IPS-18a (cell line): Measurements from ENCODE around the gene LIN7A.

Experiments
- H3K27ac ChIP-seq: one replicate; pipeline ENCODE4 v1.5.1; 2013; ENCODE audit warnings: low read length
- H3K27me3 ChIP-seq: one replicate; pipeline ENCODE4 v1.6.1; 2013; ENCODE audit warnings: mild to moderate bottlenecking, low read length; ENCODE audit not compliant: control insufficient read depth, insufficient read depth
- H3K36me3 ChIP-seq: one replicate; pipeline ENCODE4 v1.6.1; 2013; ENCODE audit warnings: low read depth, low read length; ENCODE audit not compliant: control insufficient read depth
- H3K4me1 ChIP-seq: one replicate; pipeline ENCODE4 v1.6.1; 2013; ENCODE audit warnings: low read depth, low read length; ENCODE audit not compliant: control insufficient read depth
- H3K4me3 ChIP-seq: one replicate; pipeline ENCODE4 v1.5.1; 2013; ENCODE audit warnings: low read length
- H3K9ac ChIP-seq: one replicate; pipeline ENCODE4 v1.6.1; 2013; ENCODE audit warnings: mild to moderate bottlenecking, low read length, moderate library complexity
- H3K9me3 ChIP-seq: one replicate; pipeline ENCODE4 v1.6.1; 2013; ENCODE audit warnings: low read depth, low read length; ENCODE audit not compliant: control insufficient read depth

LIN7A gene

DNA sequence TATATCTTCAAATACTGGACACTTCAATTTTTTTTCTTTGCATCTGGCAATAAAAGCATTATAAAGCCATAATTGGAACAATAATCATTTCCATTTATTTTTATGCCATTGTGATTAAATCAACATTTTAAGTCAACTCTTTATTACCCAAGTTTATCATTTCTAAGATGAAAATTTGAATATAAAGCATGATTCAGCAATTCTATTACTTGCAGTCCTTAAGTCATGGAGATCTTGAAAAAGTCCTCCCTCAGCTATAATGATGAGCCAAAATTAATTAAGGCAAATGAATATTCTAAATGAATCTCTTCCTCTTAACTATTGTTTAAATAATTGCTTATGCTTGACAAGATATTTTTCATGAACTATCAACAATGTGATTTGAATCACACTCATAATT, 65.7 kb downstream of the LIN7A start:
- Histone ChIP-seq H3K27ac (no peak overlapping the region), H3K9me3 (no peaks in the 10 kb centered on the region), H3K9ac (no peak overlapping the region), H3K4me3 (no peak overlapping the region), H3K27me3 (no peaks in the 10 kb centered on the region), H3K4me1 (no peaks in the 10 kb centered on the region), H3K36me3 (no peaks in the 10 kb centered on the region)

DNA sequence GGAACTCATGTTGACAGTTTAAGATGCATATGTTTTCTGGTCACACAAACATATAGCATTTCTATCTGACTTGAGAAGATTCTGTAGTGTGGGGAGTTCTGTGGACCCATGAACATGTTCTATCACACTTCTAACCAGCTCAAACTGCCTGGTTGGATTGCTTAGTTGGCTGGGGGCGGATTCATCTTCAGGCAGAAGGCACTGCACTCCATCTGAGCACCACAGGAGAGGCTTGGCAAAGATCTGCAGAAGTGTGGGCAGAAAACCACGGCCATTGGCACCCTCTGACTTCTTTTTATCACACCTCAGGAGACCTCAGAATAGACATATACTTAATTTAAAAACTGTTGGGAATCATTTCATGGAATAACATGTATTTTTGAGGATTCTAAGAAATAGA, 68.5 kb downstream of the LIN7A start:
- Histone ChIP-seq H3K9me3 (no peaks in the 10 kb centered on the region), H3K4me1 (peaks cover 3% of the 10 kb centered on the region), H3K4me3 (no peak overlapping the region), H3K27ac (no peak overlapping the region), H3K36me3 (no peaks in the 10 kb centered on the region), H3K27me3 (no peaks in the 10 kb centered on the region), H3K9ac (no peak overlapping the region)

GRCh38 chr12:80868576-80868975, 69.2 kb downstream of the LIN7A start:
- Histone ChIP-seq H3K27ac (no peak overlapping the region), H3K9me3 (no peaks in the 10 kb centered on the region), H3K36me3 (no peaks in the 10 kb centered on the region), H3K9ac (no peak overlapping the region), H3K4me3 (no peak overlapping the region), H3K4me1 (peaks cover 4% of the 10 kb centered on the region), H3K27me3 (no peaks in the 10 kb centered on the region)

- Histone ChIP-seq H3K9ac (no peak overlapping the region), H3K27ac (no peak overlapping the region), H3K36me3 (no peaks in the 10 kb centered on the region), H3K4me3 (no peak overlapping the region), H3K4me1 (peaks cover 4% of the 10 kb centered on the region), H3K27me3 (no peaks in the 10 kb centered on the region), H3K9me3 (no peaks in the 10 kb centered on the region)
Measured at GRCh38 chr12:80867941-80868340, 69.8 kb downstream of the LIN7A start.

GRCh38 chr12:80864046-80864735, 73.5 kb downstream of the LIN7A start:
- no peak overlapping the region for H3K9ac ChIP-seq
- H3K27ac ChIP-seq, result no peak overlapping the region
- H3K36me3 ChIP-seq, result no peaks in the 10 kb centered on the region
- no peaks in the 10 kb centered on the region for H3K9me3 ChIP-seq
- H3K4me1 ChIP-seq, result peaks cover 4% of the 10 kb centered on the region
- H3K27me3 ChIP-seq, result no peaks in the 10 kb centered on the region
- no peak overlapping the region for H3K4me3 ChIP-seq

DNA sequence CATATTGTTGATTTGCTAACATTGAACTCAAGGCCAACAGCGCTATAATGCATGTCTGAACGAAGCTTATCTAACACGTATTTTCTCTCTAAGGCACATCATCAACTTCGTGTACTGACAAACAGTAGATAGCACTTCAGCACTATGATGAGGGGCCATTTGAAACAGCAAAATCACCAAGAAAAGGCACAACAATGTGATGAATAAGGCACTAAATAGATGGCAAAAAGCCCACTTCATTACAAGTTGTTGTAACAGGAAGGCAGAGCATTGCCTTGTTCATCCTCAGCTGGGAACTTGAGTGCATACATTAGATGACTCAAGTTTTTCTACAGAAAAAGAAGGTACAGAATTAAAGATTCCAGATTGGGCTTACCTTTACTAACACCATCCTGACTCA, 75.2 kb downstream of the LIN7A start:
- no peaks in the 10 kb centered on the region for H3K9me3 ChIP-seq
- no peaks in the 10 kb centered on the region for H3K27me3 ChIP-seq
- H3K27ac ChIP-seq, result no peak overlapping the region
- H3K4me1 ChIP-seq, result peaks cover 4% of the 10 kb centered on the region
- no peak overlapping the region for H3K9ac ChIP-seq
- no peak overlapping the region for H3K4me3 ChIP-seq
- H3K36me3 ChIP-seq, result no peaks in the 10 kb centered on the region

GRCh38 chr12:80861641-80862378, 75.9 kb downstream of the LIN7A start:
- Histone ChIP-seq H3K9ac (no peak overlapping the region), H3K27ac (no peak overlapping the region)

DNA sequence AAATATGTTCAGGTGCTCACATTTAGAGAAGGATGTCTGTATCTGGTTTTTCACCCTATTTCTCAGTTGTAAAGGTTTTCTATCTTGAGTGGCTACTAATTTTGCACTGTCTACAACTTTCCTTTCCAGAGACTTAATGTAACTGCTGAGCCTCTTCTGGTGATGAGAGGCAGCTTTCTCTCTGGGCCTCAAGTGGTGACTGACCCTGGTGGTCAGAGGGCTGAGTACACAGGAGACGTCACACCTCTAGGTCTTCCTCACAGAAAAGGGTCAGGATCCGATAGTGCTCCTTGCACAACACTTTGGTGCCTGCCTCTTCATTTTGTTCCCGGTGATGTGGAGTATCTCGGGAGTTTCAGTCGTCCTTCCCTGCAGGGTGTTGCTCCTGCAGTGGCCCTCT, 76.8 kb downstream of the LIN7A start:
- Histone ChIP-seq H3K36me3 (no peaks in the 10 kb centered on the region), H3K27me3 (no peaks in the 10 kb centered on the region), H3K27ac (no peak overlapping the region), H3K4me3 (no peak overlapping the region), H3K9me3 (no peaks in the 10 kb centered on the region), H3K9ac (no peak overlapping the region), H3K4me1 (peaks cover 4% of the 10 kb centered on the region)

More at GRCh38 chr12:80861641-80862378, 75.9 kb downstream of the LIN7A start:
- Histone ChIP-seq H3K4me1 (peaks cover 4% of the 10 kb centered on the region), H3K27me3 (no peaks in the 10 kb centered on the region), H3K36me3 (no peaks in the 10 kb centered on the region), H3K4me3 (no peak overlapping the region), H3K9me3 (no peaks in the 10 kb centered on the region)

- Histone ChIP-seq H3K4me3 (no peak overlapping the region), H3K36me3 (no peaks in the 10 kb centered on the region), H3K27ac (no peak overlapping the region), H3K9ac (no peak overlapping the region), H3K4me1 (peaks cover 4% of the 10 kb centered on the region), H3K9me3 (no peaks in the 10 kb centered on the region), H3K27me3 (no peaks in the 10 kb centered on the region)
Measured at GRCh38 chr12:80860206-80860605, 77.5 kb downstream of the LIN7A start.

DNA sequence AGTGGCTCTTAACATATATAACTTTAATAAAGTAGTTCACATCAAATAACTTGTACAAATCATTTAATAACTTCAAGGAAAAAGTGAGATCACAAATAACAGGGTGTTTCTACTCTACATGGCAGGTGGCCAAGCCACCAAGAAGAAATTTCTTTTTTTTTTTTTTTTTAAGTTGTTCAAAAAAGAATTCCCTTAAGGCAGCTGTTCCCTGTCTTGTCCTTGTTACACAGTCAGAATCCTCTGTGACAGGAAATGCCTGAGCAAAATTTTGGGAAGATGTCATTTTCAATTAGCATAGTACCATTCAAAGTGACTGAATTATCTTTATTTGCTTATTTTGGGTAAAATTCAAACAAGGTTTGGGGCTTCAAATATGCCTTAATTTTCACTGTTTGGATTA, 79.4 kb downstream of the LIN7A start:
- no peak overlapping the region for H3K27ac ChIP-seq
- H3K9ac ChIP-seq, result no peak overlapping the region
- H3K4me3 ChIP-seq, result no peak overlapping the region
- H3K27me3 ChIP-seq, result no peaks in the 10 kb centered on the region
- H3K36me3 ChIP-seq, result no peaks in the 10 kb centered on the region
- no peaks in the 10 kb centered on the region for H3K9me3 ChIP-seq
- H3K4me1 ChIP-seq, result no peaks in the 10 kb centered on the region

DNA sequence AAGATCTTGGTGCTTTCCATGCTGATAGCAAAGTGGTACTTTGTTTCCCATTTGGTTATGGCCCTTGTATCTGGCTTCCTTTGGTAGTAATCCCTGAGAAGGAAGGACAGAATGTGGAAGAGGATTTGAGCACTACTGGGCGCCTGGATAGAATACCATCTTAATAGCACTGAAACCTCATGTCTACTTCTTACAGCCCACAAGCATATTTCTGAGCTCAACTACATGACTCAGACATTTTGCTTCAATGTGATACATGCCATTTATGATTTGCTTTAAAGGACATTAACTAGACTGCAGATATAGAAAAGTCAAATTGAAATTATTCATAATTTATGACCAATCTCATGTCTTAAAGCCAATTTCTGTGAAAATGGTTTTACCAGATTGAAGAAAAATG, 80.4 kb downstream of the LIN7A start:
- Histone ChIP-seq H3K4me1 (no peaks in the 10 kb centered on the region), H3K36me3 (no peaks in the 10 kb centered on the region), H3K9ac (no peak overlapping the region), H3K27ac (no peak overlapping the region), H3K4me3 (no peak overlapping the region), H3K9me3 (no peaks in the 10 kb centered on the region), H3K27me3 (no peaks in the 10 kb centered on the region)

- Histone ChIP-seq H3K9me3 (no peaks in the 10 kb centered on the region), H3K36me3 (no peaks in the 10 kb centered on the region), H3K27me3 (no peaks in the 10 kb centered on the region), H3K4me1 (peaks cover 39% of the 10 kb centered on the region), H3K9ac (no peak overlapping the region), H3K4me3 (no peak overlapping the region), H3K27ac (no peak overlapping the region)
Measured at GRCh38 chr12:80849337-80849736, 88.4 kb downstream of the LIN7A start.
